ENCODE data around the gene MYH3.

Gene MYH3

GRCh38 chr17:10618202-10618635 lies 38.9 kb downstream of the MYH3 start:
- Histone ChIP-seq H3K36me3 (ENCODE audit: control insufficient read depth in 2 of 2, insufficient read depth in 2 of 2, low read length in 2 of 2) (no peaks in the 10 kb centered on the region), H3K4me3 (ENCODE audit: low read length in 2 of 2) (no peak overlapping the region), H3K27me3 (ENCODE audit: control insufficient read depth in 2 of 2, insufficient read depth in 2 of 2, low read length in 2 of 2) (no peaks in the 10 kb centered on the region), H3K27ac (ENCODE audit: low read depth in 2 of 2, low read length in 2 of 2) (no peak overlapping the region), H3K9ac (ENCODE audit: low read depth in 1 of 2, low read length in 2 of 2) (no peak overlapping the region), H3K4me1 (ENCODE audit: control insufficient read depth in 2 of 2, insufficient read depth in 2 of 2, low read length in 2 of 2) (no peaks in the 10 kb centered on the region), H3K9me3 (ENCODE audit: control insufficient read depth in 2 of 2, low read length in 2 of 2) (no peaks in the 10 kb centered on the region)

- Histone ChIP-seq H3K36me3 (ENCODE audit: control insufficient read depth in 2 of 2, insufficient read depth in 2 of 2, low read length in 2 of 2) (no peaks in the 10 kb centered on the region), H3K4me1 (ENCODE audit: control insufficient read depth in 2 of 2, insufficient read depth in 2 of 2, low read length in 2 of 2) (no peaks in the 10 kb centered on the region), H3K4me3 (ENCODE audit: low read length in 2 of 2) (no peak overlapping the region), H3K27me3 (ENCODE audit: control insufficient read depth in 2 of 2, insufficient read depth in 2 of 2, low read length in 2 of 2) (no peaks in the 10 kb centered on the region), H3K9me3 (ENCODE audit: control insufficient read depth in 2 of 2, low read length in 2 of 2) (no peaks in the 10 kb centered on the region), H3K27ac (ENCODE audit: low read depth in 2 of 2, low read length in 2 of 2) (no peak overlapping the region), H3K9ac (ENCODE audit: low read depth in 1 of 2, low read length in 2 of 2) (no peak overlapping the region)
These were observed 40.0 kb downstream of the MYH3 start for GRCh38 chr17:10617120-10617505.

DNA sequence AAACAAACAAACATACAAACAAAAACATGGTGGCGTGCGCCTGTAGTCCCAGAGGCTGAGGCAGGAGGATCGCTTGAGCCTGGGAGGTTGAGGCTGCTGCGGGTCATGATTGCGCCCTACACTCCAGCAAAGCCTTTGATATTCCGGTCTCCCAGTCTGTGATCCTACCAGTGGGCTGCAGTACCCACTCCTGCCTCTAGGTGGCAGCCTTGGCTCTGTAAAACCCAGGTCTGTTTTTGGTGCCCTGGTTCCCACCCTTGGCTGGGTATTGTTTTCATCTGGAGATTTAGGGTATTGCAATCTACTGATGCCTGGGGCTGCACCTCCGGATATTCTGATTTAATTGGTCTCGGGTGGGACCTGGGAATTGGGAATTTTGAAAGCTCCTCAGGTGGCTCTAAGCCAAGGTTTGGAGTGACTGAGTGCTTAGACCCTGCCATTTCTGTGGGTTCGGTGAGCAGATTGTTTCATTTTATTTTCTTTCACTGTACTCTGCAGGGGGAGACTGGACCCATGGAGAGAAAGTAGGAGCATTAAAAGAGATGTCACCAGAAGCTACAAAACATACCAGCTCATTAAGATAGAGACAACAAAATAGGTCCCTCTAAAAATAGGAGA lies 40.5 kb downstream of the MYH3 start:
- Histone ChIP-seq H3K9me3 (ENCODE audit: control insufficient read depth in 2 of 2, low read length in 2 of 2) (no peaks in the 10 kb centered on the region), H3K4me3 (ENCODE audit: low read length in 2 of 2) (no peak overlapping the region), H3K27me3 (ENCODE audit: control insufficient read depth in 2 of 2, insufficient read depth in 2 of 2, low read length in 2 of 2) (no peaks in the 10 kb centered on the region), H3K36me3 (ENCODE audit: control insufficient read depth in 2 of 2, insufficient read depth in 2 of 2, low read length in 2 of 2) (no peaks in the 10 kb centered on the region), H3K9ac (ENCODE audit: low read depth in 1 of 2, low read length in 2 of 2) (no peak overlapping the region), H3K4me1 (ENCODE audit: control insufficient read depth in 2 of 2, insufficient read depth in 2 of 2, low read length in 2 of 2) (no peaks in the 10 kb centered on the region), H3K27ac (ENCODE audit: low read depth in 2 of 2, low read length in 2 of 2) (no peak overlapping the region)

GRCh38 chr17:10614536-10615155 lies 42.5 kb downstream of the MYH3 start:
- Histone ChIP-seq H3K4me1 (ENCODE audit: control insufficient read depth in 2 of 2, insufficient read depth in 2 of 2, low read length in 2 of 2) (no peaks in the 10 kb centered on the region), H3K27ac (ENCODE audit: low read depth in 2 of 2, low read length in 2 of 2) (no peak overlapping the region), H3K36me3 (ENCODE audit: control insufficient read depth in 2 of 2, insufficient read depth in 2 of 2, low read length in 2 of 2) (no peaks in the 10 kb centered on the region), H3K9ac (ENCODE audit: low read depth in 1 of 2, low read length in 2 of 2) (no peak overlapping the region), H3K4me3 (ENCODE audit: low read length in 2 of 2) (no peak overlapping the region), H3K27me3 (ENCODE audit: control insufficient read depth in 2 of 2, insufficient read depth in 2 of 2, low read length in 2 of 2) (no peaks in the 10 kb centered on the region), H3K9me3 (ENCODE audit: control insufficient read depth in 2 of 2, low read length in 2 of 2) (no peaks in the 10 kb centered on the region)

GRCh38 chr17:10613775-10614513 lies 43.2 kb downstream of the MYH3 start:
- Histone ChIP-seq H3K27ac (ENCODE audit: low read depth in 2 of 2, low read length in 2 of 2) (no peak overlapping the region), H3K36me3 (ENCODE audit: control insufficient read depth in 2 of 2, insufficient read depth in 2 of 2, low read length in 2 of 2) (no peaks in the 10 kb centered on the region), H3K9me3 (ENCODE audit: control insufficient read depth in 2 of 2, low read length in 2 of 2) (no peaks in the 10 kb centered on the region), H3K9ac (ENCODE audit: low read depth in 1 of 2, low read length in 2 of 2) (no peak overlapping the region), H3K27me3 (ENCODE audit: control insufficient read depth in 2 of 2, insufficient read depth in 2 of 2, low read length in 2 of 2) (no peaks in the 10 kb centered on the region), H3K4me1 (ENCODE audit: control insufficient read depth in 2 of 2, insufficient read depth in 2 of 2, low read length in 2 of 2) (no peaks in the 10 kb centered on the region), H3K4me3 (ENCODE audit: low read length in 2 of 2) (no peak overlapping the region)

- no peak overlapping the region for H3K27ac ChIP-seq (ENCODE audit: low read depth in 2 of 2, low read length in 2 of 2)
- H3K9ac ChIP-seq (ENCODE audit: low read depth in 1 of 2, low read length in 2 of 2) = no peak overlapping the region
These were observed 44.0 kb downstream of the MYH3 start for GRCh38 chr17:10612957-10613744.

DNA sequence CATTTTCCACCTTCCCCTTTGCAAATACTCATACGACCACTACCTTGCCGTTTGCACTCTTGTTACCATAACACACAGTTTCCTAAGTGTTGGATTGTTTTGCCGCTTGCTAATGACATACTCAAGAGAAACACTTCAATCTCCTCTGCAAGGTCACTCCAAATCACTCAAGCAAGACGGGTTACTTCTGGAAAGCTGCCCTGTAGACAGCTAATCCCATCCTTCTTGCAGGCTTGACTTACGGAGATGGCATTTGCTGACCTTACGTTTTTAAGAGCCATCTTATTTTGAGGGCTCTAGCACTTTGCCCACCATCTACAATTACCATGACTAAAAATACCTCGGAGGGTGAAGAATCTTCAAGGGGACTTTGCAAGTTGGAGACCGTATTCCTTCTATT lies 46.2 kb downstream of the MYH3 start:
- H3K9me3 ChIP-seq (ENCODE audit: control insufficient read depth in 2 of 2, low read length in 2 of 2) = no peaks in the 10 kb centered on the region
- no peak overlapping the region for H3K9ac ChIP-seq (ENCODE audit: low read depth in 1 of 2, low read length in 2 of 2)
- H3K27me3 ChIP-seq (ENCODE audit: control insufficient read depth in 2 of 2, insufficient read depth in 2 of 2, low read length in 2 of 2) = no peaks in the 10 kb centered on the region
- no peaks in the 10 kb centered on the region for H3K36me3 ChIP-seq (ENCODE audit: control insufficient read depth in 2 of 2, insufficient read depth in 2 of 2, low read length in 2 of 2)
- H3K4me3 ChIP-seq (ENCODE audit: low read length in 2 of 2) = no peak overlapping the region
- H3K4me1 ChIP-seq (ENCODE audit: control insufficient read depth in 2 of 2, insufficient read depth in 2 of 2, low read length in 2 of 2) = no peaks in the 10 kb centered on the region
- no peak overlapping the region for H3K27ac ChIP-seq (ENCODE audit: low read depth in 2 of 2, low read length in 2 of 2)

More at GRCh38 chr17:10612957-10613744, 44.0 kb downstream of the MYH3 start:
- no peaks in the 10 kb centered on the region for H3K4me1 ChIP-seq (ENCODE audit: control insufficient read depth in 2 of 2, insufficient read depth in 2 of 2, low read length in 2 of 2)
- H3K36me3 ChIP-seq (ENCODE audit: control insufficient read depth in 2 of 2, insufficient read depth in 2 of 2, low read length in 2 of 2) = no peaks in the 10 kb centered on the region
- H3K9me3 ChIP-seq (ENCODE audit: control insufficient read depth in 2 of 2, low read length in 2 of 2) = no peaks in the 10 kb centered on the region
- no peak overlapping the region for H3K4me3 ChIP-seq (ENCODE audit: low read length in 2 of 2)
- no peaks in the 10 kb centered on the region for H3K27me3 ChIP-seq (ENCODE audit: control insufficient read depth in 2 of 2, insufficient read depth in 2 of 2, low read length in 2 of 2)

GRCh38 chr17:10608244-10608643 lies 48.9 kb downstream of the MYH3 start:
- no peaks in the 10 kb centered on the region for H3K4me1 ChIP-seq (ENCODE audit: control insufficient read depth in 2 of 2, insufficient read depth in 2 of 2, low read length in 2 of 2)
- H3K36me3 ChIP-seq (ENCODE audit: control insufficient read depth in 2 of 2, insufficient read depth in 2 of 2, low read length in 2 of 2) = no peaks in the 10 kb centered on the region
- no peak overlapping the region for H3K9ac ChIP-seq (ENCODE audit: low read depth in 1 of 2, low read length in 2 of 2)
- H3K4me3 ChIP-seq (ENCODE audit: low read length in 2 of 2) = no peak overlapping the region
- H3K27ac ChIP-seq (ENCODE audit: low read depth in 2 of 2, low read length in 2 of 2) = no peak overlapping the region
- H3K27me3 ChIP-seq (ENCODE audit: control insufficient read depth in 2 of 2, insufficient read depth in 2 of 2, low read length in 2 of 2) = no peaks in the 10 kb centered on the region
- no peaks in the 10 kb centered on the region for H3K9me3 ChIP-seq (ENCODE audit: control insufficient read depth in 2 of 2, low read length in 2 of 2)

DNA sequence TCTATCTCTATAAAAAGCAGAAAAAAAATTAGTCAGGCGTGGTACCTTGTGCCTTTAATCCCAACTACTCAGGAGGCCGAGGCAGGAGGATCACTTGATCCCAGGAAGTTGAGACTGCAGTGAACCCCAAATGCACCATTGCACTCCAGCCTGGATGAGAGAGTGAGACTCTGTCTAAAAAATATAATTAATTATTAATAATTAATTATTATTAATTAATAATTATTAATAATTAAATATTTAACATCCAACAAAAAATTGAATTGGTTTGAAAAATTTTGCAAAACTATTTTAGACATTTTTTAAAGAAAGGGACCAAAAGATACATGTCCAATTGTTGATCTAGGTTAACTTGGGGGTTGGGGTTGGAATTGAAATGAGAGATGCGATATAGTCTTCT lies 51.0 kb downstream of the MYH3 start:
- H3K27me3 ChIP-seq (ENCODE audit: control insufficient read depth in 2 of 2, insufficient read depth in 2 of 2, low read length in 2 of 2) = no peaks in the 10 kb centered on the region
- H3K9ac ChIP-seq (ENCODE audit: low read depth in 1 of 2, low read length in 2 of 2) = no peak overlapping the region
- H3K9me3 ChIP-seq (ENCODE audit: control insufficient read depth in 2 of 2, low read length in 2 of 2) = no peaks in the 10 kb centered on the region
- H3K27ac ChIP-seq (ENCODE audit: low read depth in 2 of 2, low read length in 2 of 2) = no peak overlapping the region
- no peak overlapping the region for H3K4me3 ChIP-seq (ENCODE audit: low read length in 2 of 2)
- no peaks in the 10 kb centered on the region for H3K4me1 ChIP-seq (ENCODE audit: control insufficient read depth in 2 of 2, insufficient read depth in 2 of 2, low read length in 2 of 2)
- H3K36me3 ChIP-seq (ENCODE audit: control insufficient read depth in 2 of 2, insufficient read depth in 2 of 2, low read length in 2 of 2) = no peaks in the 10 kb centered on the region

Measured in mucosa of rectum (tissue), 2 donors.